H1 (cell line): ENCODE results near the gene NMB.
"Not testable (repeated sequence)": the region's sequence is repeated elsewhere in the genome, so short reads cannot be mapped to it uniquely, and the experiment has no call there.

Source experiments
- JUND ChIP-seq: IDR thresholded peaks from 2 replicates; pipeline ENCODE4 v1.6.1; 2011; ENCODE audit warnings: mild to moderate bottlenecking, improper control_type of control experiment, low read length
- POLR2A ChIP-seq, 2 experiments: IDR thresholded peaks; 1 replicate in 1 of 2; 2 replicates in 1 of 2; pipeline ENCODE4 v1.6.1; 2011; ENCODE audit warnings: low read depth in 2 of 2, low read length in 2 of 2, mild to moderate bottlenecking in 2 of 2; ENCODE audit errors: control extremely low read depth in 1 of 2
- POLR2AphosphoS5 ChIP-seq: IDR thresholded peaks from 2 replicates; pipeline ENCODE4 v1.6.1; 2011; ENCODE audit warnings: low read depth, low read length
- RAD21 ChIP-seq, 2 experiments: IDR thresholded peaks in 1 of 2; conservative IDR thresholded peaks in 1 of 2; 2 replicates each; pipeline ENCODE4 v1.6.1; 2011; ENCODE audit warnings: low read depth in 2 of 2, low read length in 2 of 2, improper control_type of control experiment in 1 of 2, inconsistent platforms in 1 of 2, mild to moderate bottlenecking in 1 of 2, moderate library complexity in 1 of 2
- SIN3A ChIP-seq, 2 experiments: IDR thresholded peaks in 1 of 2; conservative IDR thresholded peaks in 1 of 2; 2 replicates each; pipeline ENCODE4 v1.6.1; 2011 to 2012; ENCODE audit warnings: low read length in 2 of 2, improper control_type of control experiment in 1 of 2, low read depth in 1 of 2, mild to moderate bottlenecking in 1 of 2
- TAF1 ChIP-seq: IDR thresholded peaks from 2 replicates; pipeline ENCODE4 v1.6.1; 2011; ENCODE audit warnings: mild to moderate bottlenecking, low read depth, low read length
- TCF12 ChIP-seq: IDR thresholded peaks from 2 replicates; pipeline ENCODE4 v1.6.1; 2011; ENCODE audit warnings: low read depth, mild to moderate bottlenecking, low read length
- TF ChIP-seq, protein P1 (sequence below): fragments of 300-600 bp; sonication (generic); IDR thresholded peaks from 2 replicates; pipeline ENCODE4 v1.7.1; 2012; ENCODE audit warnings: low read length, moderate library complexity, mild to moderate bottlenecking, inconsistent platforms; ENCODE audit not compliant: insufficient replicate concordance
- TF ChIP-seq, protein P2 (sequence below): IDR thresholded peaks from 2 replicates; pipeline ENCODE4 v1.6.1; 2011; ENCODE audit warnings: low read depth, mild to moderate bottlenecking, low read length; ENCODE audit not compliant: insufficient read depth
- TF ChIP-seq, protein P3 (sequence below), 3 experiments: IDR thresholded peaks; 1 replicate in 2 of 3; 2 replicates in 1 of 3; pipeline versions ENCODE4 v1.5.1 to v1.6.1; 2011; ENCODE audit warnings: low read length in 3 of 3, mild to moderate bottlenecking in 3 of 3, inconsistent platforms in 2 of 3, low read depth in 1 of 3, moderate library complexity in 1 of 3; ENCODE audit not compliant: insufficient read depth in 1 of 3; ENCODE audit errors: control extremely low read depth in 1 of 3
- TF ChIP-seq, protein P4 (sequence below): IDR thresholded peaks from 2 replicates; pipeline ENCODE4 v1.6.1; 2012; ENCODE audit warnings: inconsistent platforms

DNA sequence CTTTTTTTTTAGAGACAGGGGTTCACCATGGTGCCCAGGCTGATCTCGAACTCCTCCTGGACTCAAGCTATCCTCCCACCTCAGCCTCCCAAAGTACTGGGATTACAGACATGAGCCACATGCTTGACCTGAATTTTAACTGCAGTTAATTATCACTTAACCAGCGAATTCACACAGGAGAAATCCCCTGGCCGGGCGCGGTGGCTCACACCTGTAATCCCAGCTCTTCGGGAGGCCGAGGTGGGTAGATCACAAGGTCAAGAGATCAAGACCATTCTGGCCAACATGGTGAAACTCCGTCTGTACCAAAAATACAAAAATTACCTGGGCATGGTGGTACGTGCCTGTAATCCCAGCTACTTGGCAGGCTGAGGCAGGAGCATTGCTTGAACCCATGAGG, 16.1 kb downstream of the NMB start:
- TF ChIP-seq RAD21 (IDR thresholded peaks at IDR 0.05 in 1 of 2, conservative IDR thresholded peaks at IDR 0.05 in 1 of 2; ENCODE audit: low read depth in 2 of 2, low read length in 2 of 2); TAF1; TCF12; POLR2A (IDR thresholded peaks at IDR 0.05; ENCODE audit: control extremely low read depth in 1 of 2, low read depth in 2 of 2, low read length in 2 of 2); POLR2AphosphoS5; SIN3A (conservative IDR thresholded peaks at IDR 0.05 in 1 of 2, IDR thresholded peaks at IDR 0.05 in 1 of 2; ENCODE audit: low read depth in 1 of 2, low read length in 2 of 2); JUND: not testable (repeated sequence)
- TF ChIP-seq, protein P1, sequence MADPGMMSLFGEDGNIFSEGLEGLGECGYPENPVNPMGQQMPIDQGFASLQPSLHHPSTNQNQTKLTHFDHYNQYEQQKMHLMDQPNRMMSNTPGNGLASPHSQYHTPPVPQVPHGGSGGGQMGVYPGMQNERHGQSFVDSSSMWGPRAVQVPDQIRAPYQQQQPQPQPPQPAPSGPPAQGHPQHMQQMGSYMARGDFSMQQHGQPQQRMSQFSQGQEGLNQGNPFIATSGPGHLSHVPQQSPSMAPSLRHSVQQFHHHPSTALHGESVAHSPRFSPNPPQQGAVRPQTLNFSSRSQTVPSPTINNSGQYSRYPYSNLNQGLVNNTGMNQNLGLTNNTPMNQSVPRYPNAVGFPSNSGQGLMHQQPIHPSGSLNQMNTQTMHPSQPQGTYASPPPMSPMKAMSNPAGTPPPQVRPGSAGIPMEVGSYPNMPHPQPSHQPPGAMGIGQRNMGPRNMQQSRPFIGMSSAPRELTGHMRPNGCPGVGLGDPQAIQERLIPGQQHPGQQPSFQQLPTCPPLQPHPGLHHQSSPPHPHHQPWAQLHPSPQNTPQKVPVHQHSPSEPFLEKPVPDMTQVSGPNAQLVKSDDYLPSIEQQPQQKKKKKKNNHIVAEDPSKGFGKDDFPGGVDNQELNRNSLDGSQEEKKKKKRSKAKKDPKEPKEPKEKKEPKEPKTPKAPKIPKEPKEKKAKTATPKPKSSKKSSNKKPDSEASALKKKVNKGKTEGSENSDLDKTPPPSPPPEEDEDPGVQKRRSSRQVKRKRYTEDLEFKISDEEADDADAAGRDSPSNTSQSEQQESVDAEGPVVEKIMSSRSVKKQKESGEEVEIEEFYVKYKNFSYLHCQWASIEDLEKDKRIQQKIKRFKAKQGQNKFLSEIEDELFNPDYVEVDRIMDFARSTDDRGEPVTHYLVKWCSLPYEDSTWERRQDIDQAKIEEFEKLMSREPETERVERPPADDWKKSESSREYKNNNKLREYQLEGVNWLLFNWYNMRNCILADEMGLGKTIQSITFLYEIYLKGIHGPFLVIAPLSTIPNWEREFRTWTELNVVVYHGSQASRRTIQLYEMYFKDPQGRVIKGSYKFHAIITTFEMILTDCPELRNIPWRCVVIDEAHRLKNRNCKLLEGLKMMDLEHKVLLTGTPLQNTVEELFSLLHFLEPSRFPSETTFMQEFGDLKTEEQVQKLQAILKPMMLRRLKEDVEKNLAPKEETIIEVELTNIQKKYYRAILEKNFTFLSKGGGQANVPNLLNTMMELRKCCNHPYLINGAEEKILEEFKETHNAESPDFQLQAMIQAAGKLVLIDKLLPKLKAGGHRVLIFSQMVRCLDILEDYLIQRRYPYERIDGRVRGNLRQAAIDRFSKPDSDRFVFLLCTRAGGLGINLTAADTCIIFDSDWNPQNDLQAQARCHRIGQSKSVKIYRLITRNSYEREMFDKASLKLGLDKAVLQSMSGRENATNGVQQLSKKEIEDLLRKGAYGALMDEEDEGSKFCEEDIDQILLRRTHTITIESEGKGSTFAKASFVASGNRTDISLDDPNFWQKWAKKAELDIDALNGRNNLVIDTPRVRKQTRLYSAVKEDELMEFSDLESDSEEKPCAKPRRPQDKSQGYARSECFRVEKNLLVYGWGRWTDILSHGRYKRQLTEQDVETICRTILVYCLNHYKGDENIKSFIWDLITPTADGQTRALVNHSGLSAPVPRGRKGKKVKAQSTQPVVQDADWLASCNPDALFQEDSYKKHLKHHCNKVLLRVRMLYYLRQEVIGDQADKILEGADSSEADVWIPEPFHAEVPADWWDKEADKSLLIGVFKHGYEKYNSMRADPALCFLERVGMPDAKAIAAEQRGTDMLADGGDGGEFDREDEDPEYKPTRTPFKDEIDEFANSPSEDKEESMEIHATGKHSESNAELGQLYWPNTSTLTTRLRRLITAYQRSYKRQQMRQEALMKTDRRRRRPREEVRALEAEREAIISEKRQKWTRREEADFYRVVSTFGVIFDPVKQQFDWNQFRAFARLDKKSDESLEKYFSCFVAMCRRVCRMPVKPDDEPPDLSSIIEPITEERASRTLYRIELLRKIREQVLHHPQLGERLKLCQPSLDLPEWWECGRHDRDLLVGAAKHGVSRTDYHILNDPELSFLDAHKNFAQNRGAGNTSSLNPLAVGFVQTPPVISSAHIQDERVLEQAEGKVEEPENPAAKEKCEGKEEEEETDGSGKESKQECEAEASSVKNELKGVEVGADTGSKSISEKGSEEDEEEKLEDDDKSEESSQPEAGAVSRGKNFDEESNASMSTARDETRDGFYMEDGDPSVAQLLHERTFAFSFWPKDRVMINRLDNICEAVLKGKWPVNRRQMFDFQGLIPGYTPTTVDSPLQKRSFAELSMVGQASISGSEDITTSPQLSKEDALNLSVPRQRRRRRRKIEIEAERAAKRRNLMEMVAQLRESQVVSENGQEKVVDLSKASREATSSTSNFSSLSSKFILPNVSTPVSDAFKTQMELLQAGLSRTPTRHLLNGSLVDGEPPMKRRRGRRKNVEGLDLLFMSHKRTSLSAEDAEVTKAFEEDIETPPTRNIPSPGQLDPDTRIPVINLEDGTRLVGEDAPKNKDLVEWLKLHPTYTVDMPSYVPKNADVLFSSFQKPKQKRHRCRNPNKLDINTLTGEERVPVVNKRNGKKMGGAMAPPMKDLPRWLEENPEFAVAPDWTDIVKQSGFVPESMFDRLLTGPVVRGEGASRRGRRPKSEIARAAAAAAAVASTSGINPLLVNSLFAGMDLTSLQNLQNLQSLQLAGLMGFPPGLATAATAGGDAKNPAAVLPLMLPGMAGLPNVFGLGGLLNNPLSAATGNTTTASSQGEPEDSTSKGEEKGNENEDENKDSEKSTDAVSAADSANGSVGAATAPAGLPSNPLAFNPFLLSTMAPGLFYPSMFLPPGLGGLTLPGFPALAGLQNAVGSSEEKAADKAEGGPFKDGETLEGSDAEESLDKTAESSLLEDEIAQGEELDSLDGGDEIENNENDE: not testable (repeated sequence)
- TF ChIP-seq, protein P2, sequence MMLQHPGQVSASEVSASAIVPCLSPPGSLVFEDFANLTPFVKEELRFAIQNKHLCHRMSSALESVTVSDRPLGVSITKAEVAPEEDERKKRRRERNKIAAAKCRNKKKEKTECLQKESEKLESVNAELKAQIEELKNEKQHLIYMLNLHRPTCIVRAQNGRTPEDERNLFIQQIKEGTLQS: not testable (repeated sequence)
- TF ChIP-seq, protein P3, sequence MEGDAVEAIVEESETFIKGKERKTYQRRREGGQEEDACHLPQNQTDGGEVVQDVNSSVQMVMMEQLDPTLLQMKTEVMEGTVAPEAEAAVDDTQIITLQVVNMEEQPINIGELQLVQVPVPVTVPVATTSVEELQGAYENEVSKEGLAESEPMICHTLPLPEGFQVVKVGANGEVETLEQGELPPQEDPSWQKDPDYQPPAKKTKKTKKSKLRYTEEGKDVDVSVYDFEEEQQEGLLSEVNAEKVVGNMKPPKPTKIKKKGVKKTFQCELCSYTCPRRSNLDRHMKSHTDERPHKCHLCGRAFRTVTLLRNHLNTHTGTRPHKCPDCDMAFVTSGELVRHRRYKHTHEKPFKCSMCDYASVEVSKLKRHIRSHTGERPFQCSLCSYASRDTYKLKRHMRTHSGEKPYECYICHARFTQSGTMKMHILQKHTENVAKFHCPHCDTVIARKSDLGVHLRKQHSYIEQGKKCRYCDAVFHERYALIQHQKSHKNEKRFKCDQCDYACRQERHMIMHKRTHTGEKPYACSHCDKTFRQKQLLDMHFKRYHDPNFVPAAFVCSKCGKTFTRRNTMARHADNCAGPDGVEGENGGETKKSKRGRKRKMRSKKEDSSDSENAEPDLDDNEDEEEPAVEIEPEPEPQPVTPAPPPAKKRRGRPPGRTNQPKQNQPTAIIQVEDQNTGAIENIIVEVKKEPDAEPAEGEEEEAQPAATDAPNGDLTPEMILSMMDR (IDR thresholded peaks at IDR 0.05; ENCODE audit: control extremely low read depth in 1 of 3, insufficient read depth in 1 of 3, low read depth in 1 of 3, low read length in 3 of 3): not testable (repeated sequence)
- TF ChIP-seq, protein P4, sequence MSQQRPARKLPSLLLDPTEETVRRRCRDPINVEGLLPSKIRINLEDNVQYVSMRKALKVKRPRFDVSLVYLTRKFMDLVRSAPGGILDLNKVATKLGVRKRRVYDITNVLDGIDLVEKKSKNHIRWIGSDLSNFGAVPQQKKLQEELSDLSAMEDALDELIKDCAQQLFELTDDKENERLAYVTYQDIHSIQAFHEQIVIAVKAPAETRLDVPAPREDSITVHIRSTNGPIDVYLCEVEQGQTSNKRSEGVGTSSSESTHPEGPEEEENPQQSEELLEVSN: not testable (repeated sequence)
